HEK293T (cell line): Measurements from ENCODE around the gene GRID1.

ENCODE experiments used
- BHLHE40 ChIP-seq: fragments of 450-650 bp; IDR thresholded peaks from 2 replicates; pipeline ENCODE4 v1.6.1; 2016; ENCODE audit warnings: mild to moderate bottlenecking, moderate library complexity, borderline replicate concordance
- HDGF ChIP-seq: fragments of 450-650 bp; IDR thresholded peaks from 2 replicates; pipeline ENCODE4 v1.6.1; 2017; ENCODE audit warnings: antibody characterized with exemption, borderline replicate concordance
- SUZ12 ChIP-seq: fragments of 450-650 bp; IDR thresholded peaks from 2 replicates; pipeline ENCODE4 v1.6.1; 2016; ENCODE audit warnings: mild to moderate bottlenecking
- TARDBP ChIP-seq: fragments of 450-650 bp; IDR thresholded peaks from 2 replicates; pipeline ENCODE4 v1.6.1; 2016

- TF ChIP-seq BHLHE40, result no peak
- TF ChIP-seq SUZ12, result no peak
- TF ChIP-seq TARDBP, result no peak
- no peak for TF ChIP-seq HDGF
These were observed 147.8 kb downstream of the GRID1 start for GRCh38 chr10:86218842-86219241.
